HCT116 (cell line): Measurements from ENCODE around the gene SLC10A7. TPM values are rescaled to one million over a fixed set of nuclear protein-coding genes. Genes with fewer than 3 reads are reported as not detected.

Experiments
- ATAC-seq: fragments of 200-7000 bp; cut with Tn5 transposase; 2 replicates; pipeline ENCODE4 v1.9.1; 2020; ENCODE audit warnings: mild to moderate bottlenecking, moderate library complexity
- BruUV-seq: library from RNA; stranded (reverse); fragments of 400-500 nt; replicated peaks from 2 replicates; lab custom pipeline; 2021; lab: Mats Ljungman, UMichigan
- CTCF ChIA-PET: fragments of 300-600 bp; sonication (Branson Sonifier 250); formaldehyde crosslinking; loops from one replicate; lab custom pipeline; 2021; ENCODE audit warnings: antibody characterized with exemption; lab: Charles Lee
- POLR2A ChIA-PET: fragments of 300-600, 350-600 bp; sonication (Branson Sonifier 250); formaldehyde crosslinking; loops from one replicate; lab custom pipeline; 2021; ENCODE audit warnings: antibody characterized with exemption; lab: Charles Lee
- RAD21 ChIA-PET, 2 experiments: fragments of 300-600 bp; sonication (Branson Sonifier 250); formaldehyde crosslinking; loops; one replicate each; lab custom pipeline; 2023; ENCODE audit warnings: low total read pairs in 2 of 2; ENCODE audit not compliant: uncharacterized antibody in 2 of 2, unreplicated experiment in 2 of 2, low non-redundant PET in 1 of 2; lab: Charles Lee
- DNase-seq: peaks from one replicate; pipeline ENCODE4 v3.0.0-alpha.2; 2010; ENCODE audit warnings: low read depth, low spot score
- H2AFZ ChIP-seq: fragments of 200-600 bp; shearing (Covaris generic), sonication (generic); 2 replicates; pipeline ENCODE4 v1.6.1; 2017; ENCODE audit warnings: low read depth, mixed run types, mixed read lengths, antibody characterized with exemption, low read length; ENCODE audit not compliant: poor library complexity, severe bottlenecking
- H3K27ac ChIP-seq: 2 replicates; pipeline ENCODE4 v1.5.1; 2012; ENCODE audit warnings: low read depth, low read length
- H3K27me3 ChIP-seq: fragments of 200-600 bp; sonication (generic); 2 replicates; pipeline ENCODE4 v1.6.1; 2016; ENCODE audit warnings: mixed run types, low read length, mixed read lengths; ENCODE audit not compliant: insufficient read depth
- H3K36me3 ChIP-seq, 2 experiments: fragments of 200-500 bp in 1 of 2; fragments of 200-600 bp in 1 of 2; sonication (Bioruptor generic) in 1 of 2; sonication (generic) in 1 of 2; 2 replicates each; pipeline versions ENCODE4 v1.5.1 to v1.6.1; 2014 to 2016; ENCODE audit warnings: low read length in 2 of 2, inconsistent platforms in 1 of 2, mixed read lengths in 1 of 2, mixed run types in 1 of 2; ENCODE audit not compliant: insufficient read depth in 2 of 2, control insufficient read depth in 1 of 2
- H3K4me1 ChIP-seq, 2 experiments: fragments of 200-600 bp in 1 of 2; sonication (generic) in 1 of 2; 2 replicates each; pipeline versions ENCODE4 v1.5.1 to v1.6.1; 2012 to 2017; ENCODE audit warnings: low read length in 2 of 2, inconsistent platforms in 1 of 2, mild to moderate bottlenecking in 1 of 2, mixed read lengths in 1 of 2, mixed run types in 1 of 2, moderate library complexity in 1 of 2; ENCODE audit not compliant: insufficient read depth in 2 of 2, control insufficient read depth in 1 of 2
- H3K4me2 ChIP-seq: fragments of 200-600 bp; sonication (generic); 2 replicates; pipeline ENCODE4 v1.6.1; 2017; ENCODE audit warnings: mixed run types, low read length, mixed read lengths
- H3K4me3 ChIP-seq, 2 experiments: fragments of 200-600 bp in 1 of 2; sonication (generic) in 1 of 2; replicated peaks in 1 of 2; 2 replicates each; pipeline ENCODE4 v1.5.1; 2011 to 2016; ENCODE audit warnings: low read length in 2 of 2, control low read depth in 1 of 2, low read depth in 1 of 2, mild to moderate bottlenecking in 1 of 2, mixed read lengths in 1 of 2, mixed run types in 1 of 2
- H3K79me2 ChIP-seq: fragments of 200-600 bp; sonication (generic); 2 replicates; pipeline ENCODE4 v1.6.1; 2017; ENCODE audit warnings: mild to moderate bottlenecking, mixed run types, low read length, moderate library complexity, mixed read lengths; ENCODE audit not compliant: insufficient read depth
- H3K9ac ChIP-seq: fragments of 200-600 bp; sonication (generic); 2 replicates; pipeline ENCODE4 v1.6.1; 2016; ENCODE audit warnings: low read length, mixed read lengths
- H3K9me2 ChIP-seq: fragments of 200-600 bp; sonication (generic), shearing (Covaris generic); 2 replicates; pipeline ENCODE4 v1.6.1; 2017; ENCODE audit warnings: mixed run types, mild to moderate bottlenecking, moderate library complexity; ENCODE audit not compliant: insufficient read depth
- H3K9me3 ChIP-seq, 2 experiments: fragments of 200-500 bp in 1 of 2; fragments of 200-600 bp in 1 of 2; sonication (Bioruptor generic) in 1 of 2; sonication (generic) in 1 of 2; 2 replicates each; pipeline ENCODE4 v1.6.1; 2014 to 2017; ENCODE audit warnings: low read length in 2 of 2, mixed read lengths in 2 of 2, inconsistent platforms in 1 of 2, low read depth in 1 of 2, mild to moderate bottlenecking in 1 of 2, mixed run types in 1 of 2, moderate library complexity in 1 of 2; ENCODE audit not compliant: control insufficient read depth in 1 of 2, insufficient read depth in 1 of 2
- H4K20me1 ChIP-seq: fragments of 200-600 bp; sonication (generic), shearing (Covaris generic); 2 replicates; pipeline ENCODE4 v1.6.1; 2017; ENCODE audit warnings: mixed run types, mild to moderate bottlenecking, moderate library complexity; ENCODE audit not compliant: insufficient read depth
- CEBPB ChIP-seq: IDR thresholded peaks from 2 replicates; pipeline ENCODE4 v1.6.1; 2012; ENCODE audit warnings: low read depth
- EGR1 ChIP-seq: IDR thresholded peaks from 2 replicates; pipeline ENCODE4 v1.6.1; 2012; ENCODE audit warnings: low read depth
- EZH2 ChIP-seq: fragments of 200-600 bp; sonication (generic); IDR thresholded peaks from 2 replicates; pipeline ENCODE4 v1.6.1; 2017; ENCODE audit warnings: antibody characterized with exemption, mixed run types
- JUND ChIP-seq: IDR thresholded peaks from 2 replicates; pipeline ENCODE4 v1.6.1; 2012
- POLR2AphosphoS5 ChIP-seq: IDR thresholded peaks from 2 replicates; pipeline ENCODE4 v1.6.1; 2011; ENCODE audit warnings: mild to moderate bottlenecking, low read depth, low read length, moderate library complexity
- REST ChIP-seq: IDR thresholded peaks from 2 replicates; pipeline ENCODE4 v1.6.1; 2012; ENCODE audit warnings: low read depth
- SRF ChIP-seq: IDR thresholded peaks from 2 replicates; pipeline ENCODE4 v1.6.1; 2012; ENCODE audit warnings: low read depth
- TCF7L2 ChIP-seq: IDR thresholded peaks from 2 replicates; pipeline ENCODE4 v1.7.0; 2011; ENCODE audit warnings: borderline replicate concordance, inconsistent platforms; ENCODE audit not compliant: insufficient read depth, insufficient read length; ENCODE audit errors: extremely low read depth
- YY1 ChIP-seq: IDR thresholded peaks from 2 replicates; pipeline ENCODE4 v1.6.1; 2011; ENCODE audit warnings: low read length, low read depth, moderate library complexity, mild to moderate bottlenecking; ENCODE audit not compliant: insufficient replicate concordance; ENCODE audit errors: extremely low read depth
- ZFX ChIP-seq: fragments of 450-650 bp; IDR thresholded peaks from 2 replicates; pipeline ENCODE4 v1.6.1; 2017
- ZNF274 ChIP-seq: fragments of 200-500 bp; sonication (Bioruptor generic); IDR thresholded peaks from 2 replicates; pipeline ENCODE4 v1.6.1; 2014; ENCODE audit warnings: mild to moderate bottlenecking, low read depth, low read length, inconsistent platforms
- intact Hi-C: fragments of 100-400 bp; cut with micrococcal nuclease; formaldehyde crosslinking; loops from 2 replicates; pipeline ENCODE4 v1.10.0; 2022
- total RNA-seq: library from RNA; stranded (reverse); gene quantifications from one replicate; pipeline ENCODE4 v1.2.1, GENCODE V29; 2021; ENCODE audit not compliant: unreplicated experiment
- TF ChIP-seq, protein P1 (sequence below), 3 experiments: fragments of 200-600 bp in 1 of 3; sonication (generic) in 1 of 3; IDR thresholded peaks in 2 of 3; conservative IDR thresholded peaks in 1 of 3; 2 replicates each; pipeline ENCODE4 v1.5.1; 2012 to 2017; ENCODE audit warnings: low read depth in 2 of 3, low read length in 2 of 3, antibody characterized with exemption in 1 of 3, borderline replicate concordance in 1 of 3, control low read depth in 1 of 3, mild to moderate bottlenecking in 1 of 3, mixed read lengths in 1 of 3, mixed run types in 1 of 3, moderate library complexity in 1 of 3; ENCODE audit not compliant: insufficient read depth in 1 of 3
- TF ChIP-seq, protein P2 (sequence below): IDR thresholded peaks from 2 replicates; pipeline ENCODE4 v1.6.1; 2012

The SLC10A7 gene
- total RNA-seq, 1 experiment from 2014 or later, result 5.5 TPM

DNA sequence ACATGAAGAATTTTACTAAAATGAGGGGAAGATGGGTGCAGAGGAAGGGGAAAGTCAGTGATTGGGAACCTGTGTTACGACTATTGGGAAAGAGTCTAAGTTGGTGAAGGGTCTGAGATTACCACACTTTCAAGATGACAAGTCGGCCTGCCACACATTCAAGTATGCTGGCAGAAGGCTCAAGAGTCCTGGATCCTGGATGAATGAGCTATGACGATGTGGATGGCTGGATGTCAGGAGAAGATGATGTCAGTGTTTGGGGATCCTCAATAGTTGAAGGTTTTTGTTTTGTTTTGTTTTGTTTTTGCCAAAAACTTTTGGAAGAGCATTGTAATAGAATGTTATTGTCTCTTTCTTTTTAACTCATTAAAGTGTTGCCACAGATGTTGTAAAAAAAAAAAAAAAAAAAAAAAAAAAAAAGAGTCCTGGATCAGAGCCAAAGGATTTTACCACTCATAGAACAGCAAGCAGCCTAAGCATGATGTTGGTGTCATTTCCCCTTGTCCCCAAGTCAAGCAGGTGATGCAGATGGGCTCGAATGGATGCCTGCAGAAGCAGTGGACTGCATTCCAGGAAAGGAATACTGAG, 186.8 kb downstream of the SLC10A7 start:
- no peak overlapping the region for H3K4me3 ChIP-seq
- H3K9me2 ChIP-seq, result no peaks in the 10 kb centered on the region
- DNase-seq (no peak), ATAC-seq (no peak)
- BruUV-seq, result no TSS peak
- no peak overlapping the region for H2AFZ ChIP-seq
- H3K27me3 ChIP-seq, result no peaks in the 10 kb centered on the region
- H3K4me1 ChIP-seq, result peaks cover 19 to 29% of the 10 kb centered on the region in 2 experiments
- H3K4me2 ChIP-seq, result no peak overlapping the region
- POLR2A ChIA-PET, result no interaction called here
- intact Hi-C loops, result loop anchor here (10.0 kb wide), 2 partner anchors 240 to 1120 kb away; no protein-coding TSS in a partner anchor
- H4K20me1 ChIP-seq, result no peaks in the 10 kb centered on the region
- CTCF ChIA-PET, result no interaction called here
- H3K79me2 ChIP-seq, result no peaks in the 10 kb centered on the region
- H3K9ac ChIP-seq, result no peak overlapping the region
- H3K9me3 ChIP-seq, result no peaks in the 10 kb centered on the region
- no peak for TF ChIP-seq CEBPB
- TF ChIP-seq, protein P1, sequence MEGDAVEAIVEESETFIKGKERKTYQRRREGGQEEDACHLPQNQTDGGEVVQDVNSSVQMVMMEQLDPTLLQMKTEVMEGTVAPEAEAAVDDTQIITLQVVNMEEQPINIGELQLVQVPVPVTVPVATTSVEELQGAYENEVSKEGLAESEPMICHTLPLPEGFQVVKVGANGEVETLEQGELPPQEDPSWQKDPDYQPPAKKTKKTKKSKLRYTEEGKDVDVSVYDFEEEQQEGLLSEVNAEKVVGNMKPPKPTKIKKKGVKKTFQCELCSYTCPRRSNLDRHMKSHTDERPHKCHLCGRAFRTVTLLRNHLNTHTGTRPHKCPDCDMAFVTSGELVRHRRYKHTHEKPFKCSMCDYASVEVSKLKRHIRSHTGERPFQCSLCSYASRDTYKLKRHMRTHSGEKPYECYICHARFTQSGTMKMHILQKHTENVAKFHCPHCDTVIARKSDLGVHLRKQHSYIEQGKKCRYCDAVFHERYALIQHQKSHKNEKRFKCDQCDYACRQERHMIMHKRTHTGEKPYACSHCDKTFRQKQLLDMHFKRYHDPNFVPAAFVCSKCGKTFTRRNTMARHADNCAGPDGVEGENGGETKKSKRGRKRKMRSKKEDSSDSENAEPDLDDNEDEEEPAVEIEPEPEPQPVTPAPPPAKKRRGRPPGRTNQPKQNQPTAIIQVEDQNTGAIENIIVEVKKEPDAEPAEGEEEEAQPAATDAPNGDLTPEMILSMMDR (IDR thresholded peaks at IDR 0.05 in 2 of 3, conservative IDR thresholded peaks at IDR 0.05 in 1 of 3; ENCODE audit: borderline replicate concordance in 1 of 3, insufficient read depth in 1 of 3, low read depth in 2 of 3, low read length in 2 of 3), result no peak
- TF ChIP-seq JUND, result no peak
- TF ChIP-seq YY1, result no peak
- TF ChIP-seq POLR2AphosphoS5, result no peak
- TF ChIP-seq SRF, result no peak
- no peak for TF ChIP-seq REST
- no peak for TF ChIP-seq EGR1
- TF ChIP-seq, protein P2, sequence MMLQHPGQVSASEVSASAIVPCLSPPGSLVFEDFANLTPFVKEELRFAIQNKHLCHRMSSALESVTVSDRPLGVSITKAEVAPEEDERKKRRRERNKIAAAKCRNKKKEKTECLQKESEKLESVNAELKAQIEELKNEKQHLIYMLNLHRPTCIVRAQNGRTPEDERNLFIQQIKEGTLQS, result no peak
- TF ChIP-seq ZNF274, result no peak
- no peak for TF ChIP-seq EZH2
- TF ChIP-seq TCF7L2, result no peak
- no peak for TF ChIP-seq ZFX
- RAD21 ChIA-PET, result no interaction called here
- H3K36me3 ChIP-seq, result no peaks in the 10 kb centered on the region
- no peak overlapping the region for H3K27ac ChIP-seq
